Glomerular visceral epithelial cell (primary cell): ENCODE data around the gene WDR76.

ENCODE experiments used
- DNase-seq: peaks from one replicate; pipeline ENCODE4 v3.0.0-alpha.2; 2016; ENCODE audit errors: extremely low spot score

WDR76 gene

DNA sequence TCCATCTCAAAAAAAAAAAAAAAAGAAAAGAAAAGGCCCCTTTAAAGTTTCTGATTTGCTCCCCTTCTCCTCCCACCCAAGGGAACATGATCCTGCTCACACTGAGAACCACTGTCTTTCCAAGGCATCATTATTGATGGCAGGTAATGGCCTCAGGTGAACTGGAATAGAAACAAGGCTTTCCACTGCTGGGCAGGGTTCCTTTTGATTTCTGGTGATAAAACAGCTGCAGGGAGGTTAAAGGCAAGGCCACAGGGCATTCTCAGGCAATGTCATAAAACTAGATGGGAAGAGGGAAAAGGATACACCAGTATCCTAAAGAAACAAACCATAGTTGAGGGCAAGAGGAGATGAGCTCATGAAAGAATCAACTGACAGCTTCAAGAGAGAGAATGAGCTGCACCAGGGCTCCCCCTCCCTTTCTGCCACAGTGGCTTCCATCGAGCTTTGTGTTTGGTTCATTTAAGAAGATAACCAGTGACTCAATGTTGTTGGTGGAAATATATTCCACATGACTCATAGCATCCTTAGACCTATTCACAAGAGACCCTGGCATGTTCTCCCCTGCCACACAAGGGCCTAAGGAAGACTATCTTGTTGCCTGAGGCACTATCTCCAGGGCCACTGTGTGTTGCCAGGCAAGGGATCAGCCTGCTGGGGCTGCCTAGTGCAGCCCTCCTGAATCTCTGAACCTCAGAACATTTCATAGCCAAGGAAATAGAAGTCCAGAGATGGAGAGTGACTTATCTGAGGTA, 86.4 kb downstream of the WDR76 start:
- peak; percentile 97 for DNase-seq

DNA sequence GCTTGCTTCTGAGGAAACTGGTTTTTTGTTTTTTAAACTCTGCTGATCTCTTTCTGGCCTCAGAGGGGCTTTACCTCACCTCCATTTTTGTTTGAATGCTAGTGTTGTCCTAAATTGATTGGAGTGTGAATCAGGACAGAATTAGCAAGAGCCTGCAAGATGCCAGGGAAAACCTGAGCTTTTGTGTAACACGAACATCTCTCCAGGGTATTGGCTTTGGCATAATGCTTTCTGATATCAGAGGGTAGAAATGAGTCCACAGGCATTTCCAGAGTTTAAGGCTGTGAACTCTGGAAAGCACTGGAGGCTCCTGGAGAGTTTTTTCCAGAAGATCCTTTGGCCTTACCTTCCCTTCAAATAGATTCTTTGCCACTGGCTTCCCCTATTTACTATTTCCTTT, 87.1 kb downstream of the WDR76 start:
- no peak for DNase-seq

DNA sequence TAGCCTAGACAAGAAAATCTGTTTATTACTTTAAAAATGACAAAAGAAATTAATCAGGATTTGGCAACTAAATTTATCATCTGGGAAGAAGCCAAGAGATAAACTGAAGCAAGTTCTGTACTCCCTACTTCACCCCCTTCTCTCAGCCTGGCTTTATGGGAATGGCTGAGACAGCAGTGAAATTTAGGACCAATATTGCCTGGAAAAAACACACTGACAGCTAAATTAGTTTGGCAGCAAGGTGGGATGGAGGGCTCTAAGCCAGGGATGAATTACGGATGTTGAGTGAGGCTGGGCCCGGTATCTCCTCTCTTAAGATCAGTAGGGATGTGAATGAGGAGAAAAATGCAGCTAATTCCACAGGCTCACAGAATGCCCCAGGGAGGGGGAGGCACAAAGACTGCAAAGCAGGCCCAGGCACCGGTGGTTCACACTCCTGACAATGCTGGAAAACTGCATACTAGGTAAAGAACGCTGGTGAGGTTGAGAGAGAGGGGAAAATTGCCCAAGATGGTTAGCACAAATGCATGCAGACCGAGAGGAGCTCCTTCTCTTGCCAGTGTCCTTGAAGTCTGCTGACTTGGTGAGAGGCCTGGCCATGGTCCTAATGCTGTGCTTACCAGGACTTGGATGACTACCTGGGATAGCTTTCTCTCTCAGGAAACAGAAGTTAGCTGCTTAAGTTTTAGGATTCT, 89.0 kb downstream of the WDR76 start:
- DNase-seq, result no peak

DNA sequence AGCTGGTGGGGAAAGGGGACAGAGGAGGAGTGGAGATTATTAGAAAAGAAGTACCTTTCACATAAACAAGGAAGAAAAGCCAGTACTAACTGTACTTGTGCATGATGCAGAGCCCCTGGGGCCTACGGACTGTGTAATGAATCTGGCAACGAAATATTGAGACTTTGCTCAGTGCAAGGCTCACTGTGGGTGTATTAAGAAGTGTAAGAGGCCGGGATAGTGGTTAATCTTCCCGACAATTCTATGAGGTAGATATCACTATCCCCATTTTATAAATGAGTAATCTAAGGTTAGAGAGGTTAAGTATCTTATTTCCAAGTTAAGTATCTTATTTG, 89.5 kb downstream of the WDR76 start:
- DNase-seq, result no peak
